NCI-H446 treated with DMSO at 0.1 percent for 48 hours (cell line): ENCODE results near the gene PIH1D1.

Source experiments
- DNase-seq: peaks from one replicate; lab custom pipeline; 2025; lab: John Stamatoyannopoulos, UW

Gene PIH1D1

GRCh38 chr19:49434907-49435583 is 16.6 kb downstream of the PIH1D1 start:
- DNase-seq, result no peak

DNA sequence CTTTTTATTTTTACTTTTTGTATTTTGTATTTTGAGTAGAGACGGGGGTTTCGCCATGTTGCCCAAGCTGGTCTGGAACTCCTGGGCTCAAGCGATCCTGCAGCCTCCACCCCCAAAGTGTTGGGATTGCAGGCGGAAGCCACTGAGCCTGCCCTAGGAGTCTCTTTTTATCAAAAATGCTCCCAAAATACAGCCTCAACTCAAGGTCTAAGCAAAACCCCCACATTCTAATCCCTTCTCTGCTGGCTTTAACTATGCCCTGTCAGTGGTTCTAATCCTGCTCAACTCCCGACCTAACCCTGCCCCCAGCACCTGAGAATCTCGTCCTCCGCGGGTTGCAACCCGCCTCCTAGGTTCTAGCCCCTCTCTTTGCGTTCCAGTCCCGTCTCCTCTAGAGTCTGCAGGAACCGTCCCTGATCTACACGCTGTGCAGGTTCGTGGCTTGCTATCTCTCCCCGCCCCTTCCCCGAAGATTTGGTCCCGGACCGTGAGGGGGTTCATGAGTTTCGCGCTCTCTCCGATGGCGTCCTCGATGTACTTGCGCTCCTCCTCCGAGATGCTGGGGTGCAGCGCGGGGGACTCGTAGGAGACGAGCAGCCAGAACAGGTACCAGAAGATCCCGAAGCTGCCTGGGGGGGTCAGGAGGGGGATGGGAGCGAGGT is 18.2 kb downstream of the PIH1D1 start:
- no peak for DNase-seq

DNA sequence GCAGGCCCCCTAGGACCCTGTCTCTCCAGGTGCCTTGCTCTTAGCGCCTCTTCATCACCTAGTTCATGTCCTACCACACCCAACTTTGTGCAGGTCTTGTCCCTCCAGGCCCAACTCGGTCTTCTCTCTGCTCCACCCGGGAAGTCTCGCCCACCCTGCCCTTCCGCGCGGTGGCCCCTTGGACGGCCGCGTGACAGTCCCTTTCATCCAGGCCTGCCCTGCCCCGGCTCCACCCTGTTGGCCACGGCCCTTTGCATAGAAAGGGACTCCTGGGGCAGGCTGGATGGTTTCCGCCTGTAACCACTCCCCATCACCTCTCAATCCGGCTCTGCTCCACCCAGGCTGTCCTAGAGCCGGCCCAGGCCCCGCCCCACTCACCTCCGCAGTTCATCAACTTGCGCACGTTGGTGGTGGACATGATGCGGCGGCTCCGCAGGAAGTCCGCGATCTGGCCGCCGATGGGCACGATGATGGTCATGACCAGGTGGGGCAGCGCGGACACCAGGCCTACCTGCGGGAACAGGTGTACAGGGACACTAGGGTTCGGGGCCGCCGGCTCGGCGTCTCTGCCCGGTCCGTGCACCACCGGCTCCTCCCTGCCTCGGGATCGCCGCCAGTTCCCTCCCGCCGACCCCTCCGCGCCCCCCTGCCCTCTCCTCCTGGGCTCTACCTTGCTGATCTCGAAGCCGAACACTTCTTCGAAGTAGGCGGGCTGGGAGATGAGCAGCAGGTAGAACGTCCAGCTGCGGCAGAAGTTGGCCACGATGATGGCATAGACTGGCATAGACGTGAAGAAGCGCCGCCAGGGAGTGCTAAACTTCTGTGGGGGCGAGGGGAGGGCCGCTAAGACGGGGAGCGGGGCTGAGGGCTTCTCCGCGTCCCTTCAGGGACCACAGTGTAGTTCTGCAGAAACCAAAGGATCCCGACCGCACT is 19.2 kb downstream of the PIH1D1 start:
- DNase-seq, result no peak

- DNase-seq, result no peak
Measured at GRCh38 chr19:49431330-49431749, 20.3 kb downstream of the PIH1D1 start.

- DNase-seq, result no peak
Measured at GRCh38 chr19:49430678-49431329, 20.8 kb downstream of the PIH1D1 start.

DNA sequence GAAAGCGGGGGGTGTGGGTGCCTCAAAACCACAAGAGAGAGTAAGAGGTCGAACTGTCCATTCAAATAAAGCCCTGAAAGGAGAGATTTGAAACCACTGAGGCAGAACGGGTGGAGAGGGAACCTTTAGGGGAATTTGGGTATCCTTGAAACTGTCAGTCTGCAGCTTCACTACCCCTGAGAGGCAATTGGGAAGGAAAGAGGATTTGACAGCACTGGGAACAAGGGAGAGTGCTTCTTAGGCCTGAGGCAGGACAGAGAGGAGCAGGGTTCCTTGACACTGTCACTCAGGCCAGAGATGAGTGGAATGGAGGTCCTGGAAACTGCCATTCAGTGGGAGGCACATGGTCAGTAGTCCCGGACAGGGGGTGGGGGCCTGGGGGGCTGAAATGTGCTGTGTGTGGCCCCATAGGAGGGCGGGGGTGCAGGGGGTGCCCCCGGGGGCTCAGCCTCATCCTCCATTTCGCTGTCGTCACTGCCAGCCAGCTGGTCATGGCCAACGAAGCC is 21.4 kb downstream of the PIH1D1 start:
- DNase-seq, result no peak

DNA sequence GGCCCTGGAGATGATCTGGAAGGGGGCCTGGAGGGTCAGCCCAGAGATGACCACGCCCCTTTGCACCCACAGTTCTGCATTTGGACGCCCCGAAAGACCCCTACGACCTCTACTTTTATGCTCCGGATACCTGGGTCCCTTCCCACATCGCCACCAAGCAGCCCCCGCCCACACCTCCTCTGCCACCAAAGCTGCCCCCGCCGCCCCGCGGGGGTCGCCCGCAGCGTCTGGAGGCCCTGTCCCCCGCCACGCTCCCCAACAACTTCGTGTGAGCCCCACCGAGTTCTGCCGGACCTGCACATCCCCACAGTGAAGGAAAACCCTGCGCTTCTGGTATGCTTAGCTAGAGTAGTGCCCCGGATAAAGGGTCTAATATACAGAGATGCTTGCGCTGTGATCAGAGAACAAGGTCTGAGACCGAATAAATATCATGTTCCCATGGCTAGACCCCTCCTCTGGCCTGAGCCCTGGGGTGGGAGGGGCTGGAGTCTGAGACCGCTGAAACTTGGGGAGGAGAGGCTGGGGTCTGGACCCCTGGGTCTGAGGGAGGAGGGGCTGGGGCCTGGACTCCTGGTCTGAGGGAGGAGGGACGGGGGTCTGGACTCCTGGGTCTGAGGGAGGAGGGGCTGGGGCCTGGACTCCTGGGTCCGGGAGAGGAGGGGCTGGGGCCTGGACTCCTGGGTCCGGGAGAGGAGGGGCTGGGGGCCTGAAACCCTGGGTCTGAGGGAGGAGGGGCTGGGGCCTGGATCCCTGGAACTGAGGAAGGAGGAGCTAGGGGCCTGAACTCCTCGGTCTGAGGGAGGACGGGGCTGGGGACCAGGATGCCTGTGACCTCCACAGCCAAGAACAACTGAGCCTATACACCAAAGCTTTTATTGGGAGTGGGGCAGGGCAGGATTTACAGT is 22.8 kb downstream of the PIH1D1 start:
- no peak for DNase-seq

GRCh38 chr19:49427855-49428546 is 23.6 kb downstream of the PIH1D1 start:
- no peak for DNase-seq

DNA sequence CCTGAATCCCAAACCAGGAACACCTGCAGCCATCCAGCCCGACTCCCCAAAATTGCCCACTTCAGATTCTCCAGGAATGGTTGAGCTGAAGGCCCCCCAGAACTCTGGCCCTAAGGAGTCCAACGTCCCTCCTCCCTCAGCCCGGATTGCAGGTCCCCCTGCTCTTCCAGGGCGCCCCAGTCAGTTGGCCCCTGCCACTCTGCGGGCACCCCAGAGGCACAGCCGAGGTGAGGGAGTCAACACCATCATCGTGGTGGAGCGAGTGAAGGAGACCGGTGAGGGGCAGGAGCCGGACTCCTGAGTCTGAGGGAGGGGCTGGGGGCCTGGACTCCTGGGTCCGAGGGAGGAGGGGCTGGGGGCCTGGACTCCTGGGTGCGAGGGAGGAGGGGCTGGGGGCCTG is 24.3 kb downstream of the PIH1D1 start:
- no peak for DNase-seq

GRCh38 chr19:49425922-49426592 is 25.6 kb downstream of the PIH1D1 start:
- no peak for DNase-seq

DNA sequence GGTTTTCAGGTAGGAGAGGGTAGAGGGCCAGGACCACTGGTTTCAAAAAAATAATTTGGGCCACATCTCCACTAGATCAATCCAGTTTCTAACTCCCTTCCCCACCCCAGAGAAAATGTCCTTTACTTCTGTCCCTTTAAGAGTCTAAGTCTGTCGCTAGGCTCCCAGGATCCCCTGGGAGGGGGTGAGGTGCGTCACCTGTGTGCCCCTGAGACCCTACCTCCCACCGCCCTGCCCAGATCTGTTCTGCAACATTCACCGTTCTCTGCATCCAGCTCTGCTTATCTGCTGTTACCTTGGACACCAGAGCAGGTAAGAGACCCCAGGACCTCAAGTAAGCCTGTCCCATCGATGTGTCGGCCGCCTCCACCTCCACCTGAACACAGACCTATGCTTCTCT is 26.4 kb downstream of the PIH1D1 start, which contains the start of gene GFY:
GFY (plus strand) TSS at position 211 of the 400 bp plus-strand sequence. CDS start 1,043 bp downstream, outside the sequence.
- no peak for DNase-seq

GRCh38 chr19:49423985-49424303 is 27.7 kb downstream of the PIH1D1 start:
- DNase-seq, result no peak

DNA sequence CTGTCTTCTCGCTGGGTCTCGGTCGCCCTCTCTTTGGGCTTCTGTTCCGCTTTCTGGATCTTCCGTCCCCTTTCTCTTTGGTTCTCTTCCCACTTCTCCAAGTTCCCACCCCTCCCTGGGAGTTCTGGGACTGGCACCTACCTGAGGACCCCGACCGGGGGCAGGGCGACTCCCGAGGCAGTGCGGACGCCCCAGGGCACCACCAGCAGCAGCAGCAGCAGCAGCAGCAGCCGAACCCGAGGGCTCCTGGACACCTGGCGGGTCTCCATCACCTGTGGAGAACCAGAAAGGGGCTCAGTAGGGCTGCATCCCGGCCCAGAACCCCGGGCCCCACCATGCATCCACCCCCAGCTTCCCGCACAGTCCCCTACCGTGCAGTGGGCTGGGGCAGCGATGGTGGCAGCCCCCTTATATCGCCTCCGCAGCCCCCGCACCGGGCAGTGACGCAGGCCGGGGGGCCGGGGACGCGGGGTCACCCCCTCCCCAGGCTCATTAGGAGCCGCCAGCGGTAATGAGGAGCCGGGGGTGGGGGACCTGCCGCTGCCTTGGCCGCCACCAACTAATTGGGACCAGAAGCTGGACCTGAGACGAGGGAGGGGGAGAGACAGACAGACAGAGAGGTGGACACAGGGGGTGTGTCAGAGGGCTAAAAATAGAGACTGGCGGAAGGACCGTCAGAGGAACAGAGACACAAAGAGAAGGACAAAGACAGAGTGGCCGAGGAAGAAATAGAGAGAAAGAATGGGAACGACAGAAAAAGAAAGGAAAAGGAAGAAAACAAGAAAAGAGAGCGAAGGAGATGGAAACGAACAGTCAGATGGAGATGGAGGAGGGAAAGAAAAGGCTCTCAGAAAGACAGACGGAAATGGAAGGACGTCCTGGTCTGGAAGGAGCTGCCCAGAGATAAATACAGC is 28.3 kb downstream of the PIH1D1 start, which contains the start of gene PTH2:
PTH2 (minus strand) TSS at position 371 of the 914 bp plus-strand sequence; CDS start at position 269, 102 bp downstream.
- no peak for DNase-seq

GRCh38 chr19:49422407-49423070 is 29.1 kb downstream of the PIH1D1 start:
- DNase-seq, result no peak

DNA sequence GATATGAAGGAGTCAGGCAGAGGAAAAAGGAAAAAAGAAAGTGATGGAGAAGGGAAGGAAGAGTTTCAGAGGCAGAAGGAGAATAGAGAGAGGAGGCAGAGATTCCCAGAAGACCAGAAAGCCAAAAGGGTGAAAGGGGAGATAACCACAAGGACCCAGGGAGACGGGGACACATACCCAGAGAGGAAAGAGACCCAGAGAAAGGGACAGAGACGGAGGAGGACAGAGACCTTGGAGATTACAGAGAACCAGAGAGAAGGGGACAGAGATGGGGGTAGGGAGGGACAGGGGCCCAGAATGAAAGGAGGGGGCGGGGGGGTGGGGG is 29.8 kb downstream of the PIH1D1 start:
- no peak for DNase-seq

GRCh38 chr19:49421039-49421877 is 30.4 kb downstream of the PIH1D1 start:
- DNase-seq, result peak; percentile 20

GRCh38 chr19:49420227-49420626 is 31.4 kb downstream of the PIH1D1 start:
- DNase-seq, result no peak
